Measurements from ENCODE around the gene LMX1A.

The LMX1A gene

DNA sequence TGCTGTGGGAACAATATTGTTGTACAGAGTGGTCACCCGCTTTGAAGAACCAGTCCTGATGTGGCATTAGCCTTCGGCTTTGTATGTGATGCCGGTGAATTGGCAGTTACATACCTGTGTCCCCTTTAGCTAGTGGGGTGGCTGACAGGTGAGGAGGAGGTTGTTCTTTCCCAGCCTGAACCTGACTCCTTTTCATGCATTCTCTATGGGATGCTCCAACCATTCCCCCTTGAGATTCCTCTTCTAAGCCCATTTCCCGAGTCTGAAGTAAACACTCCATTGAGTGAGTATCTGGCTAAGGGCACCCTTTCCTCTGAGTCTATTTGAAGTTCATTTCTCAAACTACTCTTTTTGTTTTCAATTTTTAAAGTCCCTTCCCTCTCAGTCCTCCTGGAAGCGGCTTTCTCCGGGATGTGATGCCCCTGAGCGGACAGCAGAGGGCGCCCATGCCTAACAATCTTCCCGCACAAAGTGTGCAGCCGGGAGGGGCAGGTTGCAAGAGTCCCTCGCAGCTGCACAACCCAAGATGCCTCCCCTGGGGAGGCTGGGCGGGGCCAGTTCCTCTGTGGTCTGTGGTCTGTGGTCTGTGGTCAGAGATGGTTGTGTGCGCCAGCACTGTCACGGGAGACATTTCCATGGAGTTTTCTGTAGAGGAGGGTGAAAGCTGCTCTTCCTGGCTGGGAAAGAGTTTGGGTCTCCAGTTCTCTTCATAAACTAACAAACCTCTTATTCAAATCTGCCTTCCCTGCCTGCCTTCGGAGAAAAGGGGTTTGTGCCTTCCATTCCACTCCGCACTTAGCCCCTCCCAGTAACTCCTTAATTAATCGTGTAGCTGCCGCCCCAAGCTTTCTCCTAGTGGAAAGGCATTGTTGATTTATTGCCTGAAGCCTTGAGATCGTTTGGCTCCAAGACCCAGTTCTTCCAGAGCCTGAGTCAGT is 36.4 kb upstream of the LMX1A start (continued):
- TF ChIP-seq, protein P1, sequence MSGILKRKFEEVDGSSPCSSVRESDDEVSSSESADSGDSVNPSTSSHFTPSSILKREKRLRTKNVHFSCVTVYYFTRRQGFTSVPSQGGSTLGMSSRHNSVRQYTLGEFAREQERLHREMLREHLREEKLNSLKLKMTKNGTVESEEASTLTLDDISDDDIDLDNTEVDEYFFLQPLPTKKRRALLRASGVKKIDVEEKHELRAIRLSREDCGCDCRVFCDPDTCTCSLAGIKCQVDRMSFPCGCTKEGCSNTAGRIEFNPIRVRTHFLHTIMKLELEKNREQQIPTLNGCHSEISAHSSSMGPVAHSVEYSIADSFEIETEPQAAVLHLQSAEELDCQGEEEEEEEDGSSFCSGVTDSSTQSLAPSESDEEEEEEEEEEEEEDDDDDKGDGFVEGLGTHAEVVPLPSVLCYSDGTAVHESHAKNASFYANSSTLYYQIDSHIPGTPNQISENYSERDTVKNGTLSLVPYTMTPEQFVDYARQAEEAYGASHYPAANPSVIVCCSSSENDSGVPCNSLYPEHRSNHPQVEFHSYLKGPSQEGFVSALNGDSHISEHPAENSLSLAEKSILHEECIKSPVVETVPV (CRISPR knock-in tag; IDR thresholded peaks at IDR 0.05): no peak
- TF ChIP-seq TCF4 (CRISPR knock-in tag; IDR thresholded peaks at IDR 0.05; ENCODE audit: borderline replicate concordance) (no peak), ZNF70 (CRISPR knock-in tag; IDR thresholded peaks at IDR 0.05) (no peak), ZFP30 (CRISPR knock-in tag; IDR thresholded peaks at IDR 0.05) (no peak), PPARA (CRISPR knock-in tag; IDR thresholded peaks at IDR 0.05; ENCODE audit: borderline replicate concordance) (no peak), ZC3H10 (CRISPR knock-in tag; IDR thresholded peaks at IDR 0.05) (no peak), CSDC2 (CRISPR knock-in tag; IDR thresholded peaks at IDR 0.05) (no peak)
- TF ChIP-seq, protein P2, sequence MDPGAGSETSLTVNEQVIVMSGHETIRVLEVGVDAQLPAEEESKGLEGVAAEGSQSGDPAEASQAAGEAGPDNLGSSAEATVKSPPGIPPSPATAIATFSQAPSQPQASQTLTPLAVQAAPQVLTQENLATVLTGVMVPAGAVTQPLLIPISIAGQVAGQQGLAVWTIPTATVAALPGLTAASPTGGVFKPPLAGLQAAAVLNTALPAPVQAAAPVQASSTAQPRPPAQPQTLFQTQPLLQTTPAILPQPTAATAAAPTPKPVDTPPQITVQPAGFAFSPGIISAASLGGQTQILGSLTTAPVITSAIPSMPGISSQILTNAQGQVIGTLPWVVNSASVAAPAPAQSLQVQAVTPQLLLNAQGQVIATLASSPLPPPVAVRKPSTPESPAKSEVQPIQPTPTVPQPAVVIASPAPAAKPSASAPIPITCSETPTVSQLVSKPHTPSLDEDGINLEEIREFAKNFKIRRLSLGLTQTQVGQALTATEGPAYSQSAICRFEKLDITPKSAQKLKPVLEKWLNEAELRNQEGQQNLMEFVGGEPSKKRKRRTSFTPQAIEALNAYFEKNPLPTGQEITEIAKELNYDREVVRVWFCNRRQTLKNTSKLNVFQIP (CRISPR knock-in tag; IDR thresholded peaks at IDR 0.05; ENCODE audit: borderline replicate concordance, low read depth): no peak

DNA sequence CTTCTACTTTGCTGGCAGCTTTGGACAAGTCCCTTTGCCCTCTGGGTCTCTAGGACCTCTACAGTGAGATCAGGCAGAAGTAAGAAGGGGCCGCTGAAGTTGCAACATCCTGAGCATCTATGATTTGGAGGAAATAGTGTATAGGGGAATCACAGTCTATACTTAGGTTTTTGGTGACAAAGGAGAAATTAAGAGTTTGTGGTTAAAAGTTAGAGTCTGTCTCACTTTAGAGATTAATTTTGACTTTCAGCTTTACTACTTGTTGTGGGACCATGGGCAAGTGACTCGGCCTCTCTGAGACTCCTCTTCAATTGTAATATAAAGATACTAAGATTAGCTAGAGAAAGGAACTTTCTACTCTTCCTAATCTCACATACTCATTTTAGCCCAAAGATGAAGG is 33.1 kb upstream of the LMX1A start:
- ATAC-seq: no peak
- TF ChIP-seq TOX (CRISPR knock-in tag; IDR thresholded peaks at IDR 0.05; ENCODE audit: borderline replicate concordance) (no peak), PPARA (CRISPR knock-in tag; IDR thresholded peaks at IDR 0.05; ENCODE audit: borderline replicate concordance) (no peak), GLIS3 (CRISPR knock-in tag; IDR thresholded peaks at IDR 0.05) (no peak)
- TF ChIP-seq, protein P1 (CRISPR knock-in tag; IDR thresholded peaks at IDR 0.05): no peak

DNA sequence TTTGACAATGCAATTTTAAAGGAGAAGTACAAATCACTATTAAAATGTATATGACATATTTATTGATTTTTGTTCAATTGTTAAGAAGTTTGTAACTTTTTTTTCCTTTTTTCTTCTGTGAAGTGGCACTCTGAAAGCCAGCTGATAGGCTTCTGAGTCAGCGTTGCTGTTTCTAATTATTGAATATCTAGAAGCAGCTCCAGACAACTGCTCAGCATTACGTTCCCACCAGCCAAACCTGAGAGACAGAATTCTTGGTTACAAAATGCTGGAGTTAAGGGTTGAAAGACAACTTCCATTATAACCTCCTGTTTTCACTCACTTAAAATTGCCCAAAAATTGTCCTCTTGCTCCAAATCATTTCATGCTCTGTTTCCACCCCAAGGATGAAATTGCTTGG is 31.4 kb upstream of the LMX1A start:
- no peak for ATAC-seq
- TF ChIP-seq, protein P3, sequence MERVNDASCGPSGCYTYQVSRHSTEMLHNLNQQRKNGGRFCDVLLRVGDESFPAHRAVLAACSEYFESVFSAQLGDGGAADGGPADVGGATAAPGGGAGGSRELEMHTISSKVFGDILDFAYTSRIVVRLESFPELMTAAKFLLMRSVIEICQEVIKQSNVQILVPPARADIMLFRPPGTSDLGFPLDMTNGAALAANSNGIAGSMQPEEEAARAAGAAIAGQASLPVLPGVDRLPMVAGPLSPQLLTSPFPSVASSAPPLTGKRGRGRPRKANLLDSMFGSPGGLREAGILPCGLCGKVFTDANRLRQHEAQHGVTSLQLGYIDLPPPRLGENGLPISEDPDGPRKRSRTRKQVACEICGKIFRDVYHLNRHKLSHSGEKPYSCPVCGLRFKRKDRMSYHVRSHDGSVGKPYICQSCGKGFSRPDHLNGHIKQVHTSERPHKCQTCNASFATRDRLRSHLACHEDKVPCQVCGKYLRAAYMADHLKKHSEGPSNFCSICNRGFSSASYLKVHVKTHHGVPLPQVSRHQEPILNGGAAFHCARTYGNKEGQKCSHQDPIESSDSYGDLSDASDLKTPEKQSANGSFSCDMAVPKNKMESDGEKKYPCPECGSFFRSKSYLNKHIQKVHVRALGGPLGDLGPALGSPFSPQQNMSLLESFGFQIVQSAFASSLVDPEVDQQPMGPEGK (CRISPR knock-in tag; IDR thresholded peaks at IDR 0.05; ENCODE audit: borderline replicate concordance): no peak
- TF ChIP-seq, protein P2 (CRISPR knock-in tag; IDR thresholded peaks at IDR 0.05; ENCODE audit: borderline replicate concordance, low read depth): no peak
- TF ChIP-seq TCF4 (CRISPR knock-in tag; IDR thresholded peaks at IDR 0.05; ENCODE audit: borderline replicate concordance) (no peak), ZNF70 (CRISPR knock-in tag; IDR thresholded peaks at IDR 0.05) (no peak), ZFP30 (CRISPR knock-in tag; IDR thresholded peaks at IDR 0.05) (no peak)

DNA sequence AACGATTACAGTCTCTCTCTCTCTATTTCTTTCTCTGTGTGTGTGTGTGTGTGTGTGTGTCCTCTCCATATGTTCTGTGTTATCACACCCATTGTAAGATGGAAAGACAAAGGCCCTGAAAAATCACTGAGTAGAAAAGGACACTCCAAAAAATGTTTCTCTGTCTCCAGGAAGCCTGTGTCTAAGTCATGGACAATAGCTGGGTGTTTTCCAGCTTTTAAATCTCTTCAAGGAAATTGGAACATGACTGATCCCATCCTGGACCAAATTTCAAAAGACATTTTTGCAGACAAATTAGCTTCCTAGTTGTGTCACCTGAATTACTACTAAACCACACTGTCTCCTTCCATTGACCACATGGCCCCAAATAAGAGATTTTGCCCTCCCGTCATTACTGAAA is 31.0 kb upstream of the LMX1A start:
- no peak for TF ChIP-seq SNAI2 (CRISPR knock-in tag; IDR thresholded peaks at IDR 0.05)
- TF ChIP-seq, protein P2 (CRISPR knock-in tag; IDR thresholded peaks at IDR 0.05; ENCODE audit: borderline replicate concordance, low read depth): no peak
- no peak for TF ChIP-seq PPARA (CRISPR knock-in tag; IDR thresholded peaks at IDR 0.05; ENCODE audit: borderline replicate concordance)
- no peak for TF ChIP-seq ZFP3 (CRISPR knock-in tag; IDR thresholded peaks at IDR 0.05)
- no peak for TF ChIP-seq ARNTL (CRISPR knock-in tag; IDR thresholded peaks at IDR 0.05; ENCODE audit: borderline replicate concordance, low read depth)
- TF ChIP-seq, protein P4, sequence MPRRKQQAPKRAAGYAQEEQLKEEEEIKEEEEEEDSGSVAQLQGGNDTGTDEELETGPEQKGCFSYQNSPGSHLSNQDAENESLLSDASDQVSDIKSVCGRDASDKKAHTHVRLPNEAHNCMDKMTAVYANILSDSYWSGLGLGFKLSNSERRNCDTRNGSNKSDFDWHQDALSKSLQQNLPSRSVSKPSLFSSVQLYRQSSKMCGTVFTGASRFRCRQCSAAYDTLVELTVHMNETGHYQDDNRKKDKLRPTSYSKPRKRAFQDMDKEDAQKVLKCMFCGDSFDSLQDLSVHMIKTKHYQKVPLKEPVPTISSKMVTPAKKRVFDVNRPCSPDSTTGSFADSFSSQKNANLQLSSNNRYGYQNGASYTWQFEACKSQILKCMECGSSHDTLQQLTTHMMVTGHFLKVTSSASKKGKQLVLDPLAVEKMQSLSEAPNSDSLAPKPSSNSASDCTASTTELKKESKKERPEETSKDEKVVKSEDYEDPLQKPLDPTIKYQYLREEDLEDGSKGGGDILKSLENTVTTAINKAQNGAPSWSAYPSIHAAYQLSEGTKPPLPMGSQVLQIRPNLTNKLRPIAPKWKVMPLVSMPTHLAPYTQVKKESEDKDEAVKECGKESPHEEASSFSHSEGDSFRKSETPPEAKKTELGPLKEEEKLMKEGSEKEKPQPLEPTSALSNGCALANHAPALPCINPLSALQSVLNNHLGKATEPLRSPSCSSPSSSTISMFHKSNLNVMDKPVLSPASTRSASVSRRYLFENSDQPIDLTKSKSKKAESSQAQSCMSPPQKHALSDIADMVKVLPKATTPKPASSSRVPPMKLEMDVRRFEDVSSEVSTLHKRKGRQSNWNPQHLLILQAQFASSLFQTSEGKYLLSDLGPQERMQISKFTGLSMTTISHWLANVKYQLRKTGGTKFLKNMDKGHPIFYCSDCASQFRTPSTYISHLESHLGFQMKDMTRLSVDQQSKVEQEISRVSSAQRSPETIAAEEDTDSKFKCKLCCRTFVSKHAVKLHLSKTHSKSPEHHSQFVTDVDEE (CRISPR knock-in tag; IDR thresholded peaks at IDR 0.05): no peak
- TF ChIP-seq BACH2 (CRISPR knock-in tag; IDR thresholded peaks at IDR 0.05; ENCODE audit: borderline replicate concordance): no peak
- TF ChIP-seq ZC3H10 (CRISPR knock-in tag; IDR thresholded peaks at IDR 0.05): no peak
- no peak for ATAC-seq
